ACC112 (cell line): Measurements from ENCODE around the gene GJA1.
"Not testable (repeated sequence)": the region's sequence is repeated elsewhere in the genome, so short reads cannot be mapped to it uniquely, and the experiment has no call there.

Experiments used
- H2AFZ ChIP-seq: fragments of 200-600 bp; sonication (generic); one replicate; pipeline ENCODE4 v1.6.0; 2017; ENCODE audit warnings: antibody characterized with exemption, low read length; ENCODE audit not compliant: unreplicated experiment
- H3K27ac ChIP-seq: fragments of 200-600 bp; sonication (generic); 2 replicates; pipeline ENCODE4 v1.5.1; 2014; ENCODE audit warnings: low read depth, mild to moderate bottlenecking, antibody characterized with exemption, low read length, moderate library complexity
- H3K27me3 ChIP-seq: fragments of 200-600 bp; sonication (generic); 2 replicates; pipeline ENCODE4 v1.6.1; 2014; ENCODE audit warnings: mild to moderate bottlenecking, antibody characterized with exemption, low read length, moderate library complexity, mixed read lengths; ENCODE audit not compliant: insufficient read depth
- H3K36me3 ChIP-seq: fragments of 200-600 bp; sonication (generic); 2 replicates; pipeline ENCODE4 v1.6.1; 2016; ENCODE audit warnings: mild to moderate bottlenecking, antibody characterized with exemption, low read length, moderate library complexity, mixed read lengths; ENCODE audit not compliant: insufficient read depth
- H3K4me1 ChIP-seq: fragments of 200-600 bp; sonication (generic); one replicate; pipeline ENCODE4 v1.6.1; 2016; ENCODE audit warnings: low read length, mixed read lengths; ENCODE audit not compliant: insufficient read depth, unreplicated experiment, control insufficient read depth
- H3K4me3 ChIP-seq: fragments of 200-600 bp; sonication (generic); 2 replicates; pipeline ENCODE4 v1.5.1; 2014; ENCODE audit warnings: mild to moderate bottlenecking, low read depth, low read length
- H3K79me2 ChIP-seq: fragments of 200-600 bp; sonication (generic); one replicate; pipeline ENCODE4 v1.6.0; 2016; ENCODE audit warnings: low read length; ENCODE audit not compliant: control insufficient read depth, unreplicated experiment, insufficient read depth

Gene GJA1

GRCh38 chr6:121435444-121436069 is at the start of gene GJA1:
GJA1 (plus strand) TSS chr6:121435646; CDS start chr6:121446848, 11,202 bp downstream.
- Histone ChIP-seq H3K27me3 (no peaks in the 10 kb centered on the region), H3K36me3 (no peaks in the 10 kb centered on the region), H3K27ac (peak within 1 kb of the TSS; percentile 80), H3K4me3 (peak within 1 kb of the TSS; percentile 93), H3K79me2 (peaks cover 51% of the 10 kb centered on the region), H2AFZ (peak within 1 kb of the TSS; percentile 51), H3K4me1 (peaks cover 24% of the 10 kb centered on the region)

GRCh38 chr6:121386551-121386950 is 48.9 kb upstream of the GJA1 start:
- H3K27me3 ChIP-seq, H3K4me1 ChIP-seq, H3K4me3 ChIP-seq, H3K36me3 ChIP-seq, H2AFZ ChIP-seq, H3K27ac ChIP-seq, H3K79me2 ChIP-seq: not testable (repeated sequence)

- Histone ChIP-seq H3K27ac (no peak overlapping the region), H3K36me3 (no peaks in the 10 kb centered on the region), H3K4me3 (no peak overlapping the region), H3K4me1 (no peaks in the 10 kb centered on the region), H3K79me2 (no peaks in the 10 kb centered on the region), H2AFZ (no peak overlapping the region), H3K27me3 (no peaks in the 10 kb centered on the region)
These were observed 46.0 kb upstream of the GJA1 start for GRCh38 chr6:121389419-121389818.

- no peaks in the 10 kb centered on the region for H3K4me1 ChIP-seq
- no peaks in the 10 kb centered on the region for H3K27me3 ChIP-seq
- H3K27ac ChIP-seq = no peak overlapping the region
- no peak overlapping the region for H2AFZ ChIP-seq
- no peak overlapping the region for H3K4me3 ChIP-seq
- H3K79me2 ChIP-seq = no peaks in the 10 kb centered on the region
- no peaks in the 10 kb centered on the region for H3K36me3 ChIP-seq
These were observed 41.5 kb upstream of the GJA1 start for GRCh38 chr6:121393731-121394505.

- Histone ChIP-seq H3K27ac (no peak overlapping the region), H3K4me3 (no peak overlapping the region), H2AFZ (no peak overlapping the region), H3K4me1 (no peaks in the 10 kb centered on the region), H3K36me3 (no peaks in the 10 kb centered on the region), H3K27me3 (no peaks in the 10 kb centered on the region), H3K79me2 (no peaks in the 10 kb centered on the region)
These were observed 39.7 kb upstream of the GJA1 start for GRCh38 chr6:121395736-121396135.

- H3K27me3 ChIP-seq, H3K4me3 ChIP-seq, H3K79me2 ChIP-seq, H2AFZ ChIP-seq, H3K27ac ChIP-seq, H3K4me1 ChIP-seq, H3K36me3 ChIP-seq: not testable (repeated sequence)
These were observed 38.3 kb upstream of the GJA1 start for GRCh38 chr6:121397188-121397587.

- Histone ChIP-seq H3K79me2 (no peaks in the 10 kb centered on the region), H2AFZ (no peak overlapping the region), H3K4me1 (no peaks in the 10 kb centered on the region), H3K4me3 (no peak overlapping the region), H3K36me3 (no peaks in the 10 kb centered on the region), H3K27ac (no peak overlapping the region), H3K27me3 (no peaks in the 10 kb centered on the region)
These were observed 37.3 kb upstream of the GJA1 start for GRCh38 chr6:121398127-121398526.

GRCh38 chr6:121399966-121400365 is 35.5 kb upstream of the GJA1 start:
- H3K27ac ChIP-seq = no peak overlapping the region
- H3K36me3 ChIP-seq = no peaks in the 10 kb centered on the region
- no peak overlapping the region for H3K4me3 ChIP-seq
- no peaks in the 10 kb centered on the region for H3K27me3 ChIP-seq
- no peaks in the 10 kb centered on the region for H3K79me2 ChIP-seq
- H3K4me1 ChIP-seq = no peaks in the 10 kb centered on the region
- H2AFZ ChIP-seq = no peak overlapping the region

- no peaks in the 10 kb centered on the region for H3K36me3 ChIP-seq
- no peaks in the 10 kb centered on the region for H3K79me2 ChIP-seq
- no peak overlapping the region for H2AFZ ChIP-seq
- H3K4me1 ChIP-seq = no peaks in the 10 kb centered on the region
- H3K27me3 ChIP-seq = no peaks in the 10 kb centered on the region
- no peak overlapping the region for H3K27ac ChIP-seq
- H3K4me3 ChIP-seq = no peak overlapping the region
These were observed 31.5 kb upstream of the GJA1 start for GRCh38 chr6:121403964-121404363.

GRCh38 chr6:121405306-121405705 is 30.1 kb upstream of the GJA1 start:
- Histone ChIP-seq H3K4me3 (no peak overlapping the region), H2AFZ (no peak overlapping the region), H3K27me3 (no peaks in the 10 kb centered on the region), H3K27ac (no peak overlapping the region), H3K36me3 (no peaks in the 10 kb centered on the region), H3K4me1 (no peaks in the 10 kb centered on the region), H3K79me2 (no peaks in the 10 kb centered on the region)

GRCh38 chr6:121408321-121408720 is 27.1 kb upstream of the GJA1 start:
- H2AFZ ChIP-seq = no peak overlapping the region
- H3K27ac ChIP-seq = no peak overlapping the region
- H3K4me1 ChIP-seq = no peaks in the 10 kb centered on the region
- no peaks in the 10 kb centered on the region for H3K27me3 ChIP-seq
- no peaks in the 10 kb centered on the region for H3K36me3 ChIP-seq
- H3K4me3 ChIP-seq = no peak overlapping the region
- H3K79me2 ChIP-seq = no peaks in the 10 kb centered on the region
